Activated naive CD4-positive, alpha-beta T cell treated with anti-CD3 and anti-CD28 coated beads for 36 hours (primary cell): ENCODE measurements around the gene MICAL2. TPM values are rescaled to one million over a fixed set of nuclear protein-coding genes. Genes with fewer than 3 reads are reported as not detected.
A peak's percentile ranks its signal among the peaks of the same experiment; 100 is the strongest.

Experiments
- CTCF ChIA-PET: fragments of 350-600 bp; sonication (Branson Sonifier 250); formaldehyde crosslinking; loops from one replicate; lab custom pipeline; 2021; ENCODE audit warnings: antibody characterized with exemption; lab: Charles Lee
- DNase-seq: peaks from one replicate; pipeline ENCODE4 v3.0.0-alpha.2; 2020
- H3K27ac Mint-ChIP-seq: one replicate; pipeline ENCODE4 v1.8.0; 2021; ENCODE audit warnings: mild to moderate bottlenecking, mixed read lengths
- H3K27me3 Mint-ChIP-seq: one replicate; pipeline ENCODE4 v1.8.0; 2021; ENCODE audit warnings: low read depth, mixed read lengths
- H3K36me3 Mint-ChIP-seq: one replicate; pipeline ENCODE4 v1.8.0; 2021; ENCODE audit warnings: low read depth, mixed read lengths
- H3K4me1 Mint-ChIP-seq: one replicate; pipeline ENCODE4 v1.8.0; 2021; ENCODE audit warnings: low read depth, mixed read lengths
- H3K4me3 Mint-ChIP-seq: one replicate; pipeline ENCODE4 v1.8.0; 2021; ENCODE audit warnings: mild to moderate bottlenecking, moderate library complexity, mixed read lengths
- H3K9me3 Mint-ChIP-seq: one replicate; pipeline ENCODE4 v1.8.0; 2021; ENCODE audit warnings: mixed read lengths
- intact Hi-C: fragments of 100-400 bp; cut with micrococcal nuclease; formaldehyde crosslinking; loops from one replicate; pipeline ENCODE4 v1.15.1; 2023
- total RNA-seq, 2 experiments: library from RNA; stranded (reverse); gene quantifications; one replicate each; pipeline ENCODE4 v1.2.3, GENCODE V29; 2021

MICAL2 gene
- total RNA-seq, 2 experiments from 2014 or later = 48.7 to 54.6 TPM

DNA sequence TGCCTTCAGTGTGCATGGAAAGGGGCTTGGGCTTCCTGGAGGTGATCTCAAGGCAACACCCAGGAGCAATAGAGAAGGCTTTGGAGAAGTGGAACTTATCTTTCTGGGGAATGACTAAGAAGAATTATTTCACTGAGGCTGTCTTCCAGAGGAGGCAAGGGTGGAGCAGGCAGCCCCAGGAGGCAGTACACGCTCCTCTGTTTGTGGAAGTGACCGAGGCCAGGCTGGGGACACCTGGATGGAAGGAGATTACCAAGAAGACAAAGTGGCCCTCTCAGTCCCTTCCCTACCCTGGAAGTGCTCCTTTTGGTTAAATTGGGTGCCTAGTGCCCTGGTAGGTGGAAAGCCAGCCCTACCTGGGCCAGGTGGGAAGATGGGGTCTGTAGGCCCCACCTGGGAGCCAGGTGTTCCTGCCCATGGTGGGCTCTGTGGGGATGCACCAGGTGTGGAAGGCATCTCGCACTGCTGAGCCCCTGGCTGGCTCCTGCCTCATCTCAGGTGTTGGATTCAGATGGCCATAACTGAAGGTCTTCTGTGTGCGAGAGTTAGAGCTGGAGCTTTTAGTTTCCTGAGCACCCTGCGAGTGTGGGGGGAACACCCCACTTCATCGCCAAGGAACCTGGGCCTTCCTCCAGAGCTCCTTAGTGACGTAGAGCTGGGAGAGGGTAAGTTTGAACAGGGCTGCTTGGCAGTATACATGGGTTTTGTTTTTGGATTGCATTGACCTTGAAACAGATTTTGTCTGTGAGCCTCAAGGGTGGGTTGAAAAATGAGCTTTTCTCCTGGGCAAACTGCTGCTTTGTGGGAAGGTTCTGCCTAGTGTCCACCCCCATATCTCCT, 46.1 kb downstream of the MICAL2 start:
- CTCF ChIA-PET = interaction anchor here (0.7 kb wide), 1 partner anchor 109 kb away, joined by 3 read pairs; no protein-coding TSS in a partner anchor
- DNase-seq = no peak
- intact Hi-C loops = loop anchor here (1.0 to 5.0 kb wide), 8 partner anchors 7 to 314 kb away; partner anchors contain the start of genes MICAL2 and USP47

DNA sequence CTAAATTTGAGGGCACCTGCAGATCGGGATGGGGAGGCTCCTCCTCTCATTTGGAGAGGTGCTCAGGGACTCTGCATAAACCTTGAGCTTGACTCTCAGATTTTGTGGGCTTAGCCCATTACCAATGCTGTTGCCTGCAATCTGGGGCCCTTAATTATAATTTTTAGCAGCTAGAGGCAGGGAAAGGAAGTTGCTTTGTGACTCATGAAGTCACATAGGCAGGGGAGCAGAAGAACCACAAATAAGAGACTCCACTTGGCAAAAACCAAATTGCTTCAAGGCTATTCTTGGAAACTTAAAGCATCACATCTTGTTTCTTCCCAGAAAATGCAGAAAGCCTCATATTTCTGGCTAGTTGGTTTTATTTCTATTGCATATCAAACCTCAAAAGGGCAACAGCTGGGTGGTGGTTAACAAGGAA, 46.9 kb downstream of the MICAL2 start:
- Mint-ChIP-seq H3K36me3 (peaks cover 3% of the 10 kb centered on the region), H3K4me1 (peaks cover 38% of the 10 kb centered on the region), H3K4me3 (no peak overlapping the region), H3K9me3 (no peaks in the 10 kb centered on the region), H3K27me3 (no peaks in the 10 kb centered on the region), H3K27ac (peak overlapping the region; percentile 79)
- intact Hi-C loops = loop anchor here (1.0 to 5.0 kb wide), 8 partner anchors 8 to 315 kb away; partner anchors contain the start of genes MICAL2 and USP47
- CTCF ChIA-PET = interaction anchor here (0.7 to 1.1 kb wide), 2 partner anchors 37 to 110 kb away, joined by 3 read pairs; no protein-coding TSS in a partner anchor
- peak; percentile 43 for DNase-seq

More for the DNA sequence above, 46.1 kb downstream of the MICAL2 start:
- Mint-ChIP-seq H3K27me3 (no peaks in the 10 kb centered on the region), H3K36me3 (peaks cover 3% of the 10 kb centered on the region), H3K27ac (peak overlapping the region; percentile 79), H3K9me3 (no peaks in the 10 kb centered on the region), H3K4me1 (peaks cover 42% of the 10 kb centered on the region), H3K4me3 (no peak overlapping the region)

DNA sequence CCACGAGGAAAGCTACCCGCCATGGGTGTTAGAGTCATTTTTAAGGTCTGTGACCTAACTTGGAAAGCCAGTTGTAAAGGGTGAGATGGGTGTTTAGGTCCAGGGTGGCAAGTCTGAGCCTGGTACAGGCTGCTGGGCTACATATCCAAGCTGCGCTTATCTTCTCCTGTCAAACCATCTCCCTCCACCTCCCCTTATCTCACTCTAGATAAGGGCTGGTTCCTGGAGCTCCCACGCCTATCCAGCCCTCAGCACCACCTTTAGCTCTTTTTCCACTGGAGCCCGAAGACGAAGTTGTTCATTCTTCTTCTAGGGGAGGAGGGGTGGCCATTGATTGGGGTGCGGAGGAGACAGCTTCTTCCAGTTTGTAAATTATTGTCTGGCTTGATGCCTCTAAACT, 48.5 kb downstream of the MICAL2 start:
- H3K36me3 Mint-ChIP-seq = no peaks in the 10 kb centered on the region
- H3K27ac Mint-ChIP-seq = no peak overlapping the region
- intact Hi-C loops = loop anchor here (5.0 kb wide), 2 partner anchors 123 to 317 kb away; partner anchors contain the start of gene USP47

DNA sequence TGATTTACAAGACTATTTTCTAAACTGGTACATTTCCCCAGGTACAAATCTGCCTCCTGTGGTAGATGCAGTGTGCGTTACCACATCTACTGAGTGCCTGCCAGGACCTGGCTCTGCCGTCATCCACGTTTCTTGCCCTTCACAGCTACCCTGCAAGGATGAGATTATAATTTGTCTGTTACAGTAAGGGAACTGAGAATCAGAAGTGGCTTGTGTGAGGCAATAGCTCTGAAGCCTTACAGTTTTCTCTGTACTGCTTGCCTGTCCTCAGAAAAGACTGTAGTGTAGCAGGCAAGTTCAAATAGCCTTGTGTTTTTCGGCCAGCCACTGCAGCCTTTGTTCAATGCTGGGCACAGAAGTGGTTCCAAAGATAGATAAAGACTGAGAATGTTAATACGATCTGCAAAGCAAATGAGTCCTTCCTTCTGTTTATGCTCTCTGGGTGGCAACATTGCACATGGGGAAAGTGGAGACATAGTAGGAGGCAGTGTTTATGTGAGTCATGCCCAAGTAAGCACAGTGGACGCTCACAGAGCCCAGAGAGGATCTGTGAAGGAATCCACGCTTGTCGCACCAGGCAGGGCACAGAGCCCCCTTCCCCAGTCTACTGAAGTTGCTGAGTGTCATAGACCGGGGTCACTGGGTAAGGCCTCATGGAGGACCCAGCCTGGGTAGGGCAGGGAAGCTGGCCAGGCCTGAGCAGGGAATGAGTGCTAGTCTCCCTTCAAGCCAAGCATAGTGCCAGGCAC, 49.1 kb downstream of the MICAL2 start:
- H3K9me3 Mint-ChIP-seq = no peaks in the 10 kb centered on the region
- CTCF ChIA-PET = interaction anchor here (0.6 to 1.4 kb wide), 3 partner anchors 13 to 76 kb away, joined by 3 to 4 read pairs (median 4); no protein-coding TSS in a partner anchor
- peaks cover 42% of the 10 kb centered on the region for H3K4me1 Mint-ChIP-seq
- intact Hi-C loops = loop anchor here (5.0 kb wide), 2 partner anchors 123 to 317 kb away; partner anchors contain the start of gene USP47
- H3K27ac Mint-ChIP-seq = no peak overlapping the region
- H3K27me3 Mint-ChIP-seq = no peaks in the 10 kb centered on the region
- no peak for DNase-seq
- H3K4me3 Mint-ChIP-seq = no peak overlapping the region
- H3K36me3 Mint-ChIP-seq = peaks cover 1% of the 10 kb centered on the region

More for the DNA sequence above, 48.5 kb downstream of the MICAL2 start:
- CTCF ChIA-PET = interaction anchor here (1.3 kb wide), 1 partner anchor 14 kb away, joined by 4 read pairs; no protein-coding TSS in a partner anchor
- no peak overlapping the region for H3K4me3 Mint-ChIP-seq
- no peaks in the 10 kb centered on the region for H3K9me3 Mint-ChIP-seq
- peaks cover 36% of the 10 kb centered on the region for H3K4me1 Mint-ChIP-seq
- no peak for DNase-seq
- no peaks in the 10 kb centered on the region for H3K27me3 Mint-ChIP-seq

DNA sequence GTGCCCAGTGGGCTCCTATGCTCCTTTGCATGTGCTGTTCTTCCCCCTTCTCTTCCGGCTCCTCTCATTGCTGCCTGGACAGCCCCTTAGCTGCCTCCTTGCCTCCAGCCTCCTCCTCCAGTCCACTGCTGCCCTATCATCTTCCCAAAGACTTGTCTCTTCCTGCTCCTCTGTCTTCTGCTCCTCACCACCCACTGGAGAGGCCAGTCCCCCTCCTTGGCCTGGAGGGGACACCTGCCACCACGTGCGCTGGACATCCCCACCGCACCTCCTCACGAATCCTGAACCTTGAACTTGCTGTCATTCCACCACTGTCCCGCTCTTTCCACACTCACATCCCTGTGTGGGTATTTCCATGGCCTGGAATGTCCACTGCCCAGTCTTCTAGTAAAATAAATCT, 49.8 kb downstream of the MICAL2 start:
- peaks cover 2% of the 10 kb centered on the region for H3K36me3 Mint-ChIP-seq
- H3K27ac Mint-ChIP-seq = no peak overlapping the region
- intact Hi-C loops = no loop called here
- no peaks in the 10 kb centered on the region for H3K27me3 Mint-ChIP-seq
- no peaks in the 10 kb centered on the region for H3K9me3 Mint-ChIP-seq
- no peak overlapping the region for H3K4me3 Mint-ChIP-seq
- CTCF ChIA-PET = interaction anchor here (0.6 to 1.4 kb wide), 2 partner anchors 12 to 75 kb away, joined by 3 to 4 read pairs; no protein-coding TSS in a partner anchor
- no peak for DNase-seq
- peaks cover 42% of the 10 kb centered on the region for H3K4me1 Mint-ChIP-seq

DNA sequence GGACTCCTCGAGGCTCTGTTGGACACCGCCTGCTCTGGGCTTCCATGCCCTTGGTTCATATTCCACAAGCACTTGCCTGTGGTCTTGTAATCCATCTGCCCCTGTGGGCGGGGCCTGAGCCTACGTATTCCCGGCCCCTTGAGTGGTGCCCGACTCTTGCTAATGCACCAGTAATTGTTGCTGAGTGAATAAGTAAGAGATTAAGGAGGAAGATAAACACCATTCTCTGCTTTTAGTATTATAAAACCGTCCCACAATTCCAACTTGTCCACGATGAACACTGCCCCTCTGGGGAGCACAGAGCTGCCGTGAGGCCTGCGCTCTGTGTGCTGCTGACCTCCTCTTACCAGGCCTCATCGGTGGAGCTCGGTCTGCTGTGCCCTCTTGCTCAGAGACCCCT, 50.3 kb downstream of the MICAL2 start:
- Mint-ChIP-seq H3K36me3 (peaks cover 2% of the 10 kb centered on the region), H3K4me1 (peaks cover 42% of the 10 kb centered on the region)

DNA sequence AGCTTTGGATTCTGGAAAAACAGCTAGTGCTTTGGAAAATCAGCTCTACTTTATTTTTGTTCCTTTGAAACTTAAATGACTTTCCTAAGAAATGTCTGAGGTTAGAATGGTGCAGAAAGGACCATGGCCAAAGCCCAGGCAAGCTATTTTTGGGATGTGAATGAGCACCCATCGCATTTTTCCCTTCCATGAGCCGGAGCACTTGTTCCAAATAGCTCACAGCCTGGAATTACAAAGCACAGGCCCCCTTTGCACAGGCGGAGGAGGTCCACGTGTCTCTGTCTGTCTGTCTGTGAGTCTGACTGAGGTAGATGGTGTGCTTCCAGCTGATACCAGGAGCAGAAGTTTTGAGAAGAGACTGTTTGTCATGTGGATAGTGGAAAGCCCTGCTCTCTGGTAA, 50.7 kb downstream of the MICAL2 start:
- H3K4me3 Mint-ChIP-seq = no peak overlapping the region
- H3K27me3 Mint-ChIP-seq = no peaks in the 10 kb centered on the region
- CTCF ChIA-PET = no interaction called here
- H3K9me3 Mint-ChIP-seq = no peaks in the 10 kb centered on the region
- H3K4me1 Mint-ChIP-seq = peaks cover 38% of the 10 kb centered on the region
- peaks cover 2% of the 10 kb centered on the region for H3K36me3 Mint-ChIP-seq
- intact Hi-C loops = no loop called here
- DNase-seq = no peak
- H3K27ac Mint-ChIP-seq = no peak overlapping the region

More for the DNA sequence above, 50.3 kb downstream of the MICAL2 start:
- Mint-ChIP-seq H3K27me3 (no peaks in the 10 kb centered on the region), H3K27ac (no peak overlapping the region), H3K9me3 (no peaks in the 10 kb centered on the region), H3K4me3 (no peak overlapping the region)
- CTCF ChIA-PET = interaction anchor here (1.4 kb wide), 1 partner anchor 75 kb away, joined by 4 read pairs; no protein-coding TSS in a partner anchor
- DNase-seq = no peak
- intact Hi-C loops = no loop called here

DNA sequence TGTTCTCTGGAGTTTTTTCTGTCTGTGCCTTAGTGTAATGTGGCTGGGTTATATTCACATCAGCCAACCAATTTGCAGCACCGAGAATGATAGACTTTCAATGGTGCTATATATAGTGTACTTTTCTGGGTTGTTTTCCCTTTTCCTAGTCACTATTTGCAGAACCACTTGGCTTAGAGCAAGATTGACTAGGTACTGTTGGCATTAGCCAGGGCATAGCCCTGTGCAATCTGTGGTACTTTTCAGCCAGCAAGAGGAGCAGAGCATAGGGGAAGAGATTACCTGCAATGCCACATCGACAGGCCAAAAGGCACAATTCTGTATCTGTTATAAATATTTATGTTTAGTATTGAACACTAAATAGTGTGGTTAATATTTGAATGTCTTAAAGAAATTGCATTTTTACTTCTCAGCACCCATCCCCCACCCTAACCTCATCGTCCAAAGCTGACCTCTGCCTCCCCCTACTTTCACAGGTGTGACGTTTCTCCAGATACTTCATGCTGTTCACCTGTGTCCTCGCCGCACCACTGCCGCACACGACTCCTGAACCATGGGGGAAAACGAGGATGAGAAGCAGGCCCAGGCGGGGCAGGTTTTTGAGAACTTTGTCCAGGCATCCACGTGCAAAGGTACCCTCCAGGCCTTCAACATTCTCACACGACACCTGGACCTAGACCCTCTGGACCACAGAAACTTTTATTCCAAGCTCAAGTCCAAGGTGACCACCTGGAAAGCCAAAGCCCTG, 51.4 kb downstream of the MICAL2 start:
- Mint-ChIP-seq H3K9me3 (no peaks in the 10 kb centered on the region), H3K4me3 (no peak overlapping the region), H3K4me1 (peaks cover 36% of the 10 kb centered on the region), H3K27me3 (no peaks in the 10 kb centered on the region), H3K27ac (no peak overlapping the region), H3K36me3 (peaks cover 2% of the 10 kb centered on the region)
- intact Hi-C loops = no loop called here
- no peak for DNase-seq
- CTCF ChIA-PET = interaction anchor here (1.5 kb wide), 1 partner anchor 11 kb away, joined by 3 read pairs; no protein-coding TSS in a partner anchor

DNA sequence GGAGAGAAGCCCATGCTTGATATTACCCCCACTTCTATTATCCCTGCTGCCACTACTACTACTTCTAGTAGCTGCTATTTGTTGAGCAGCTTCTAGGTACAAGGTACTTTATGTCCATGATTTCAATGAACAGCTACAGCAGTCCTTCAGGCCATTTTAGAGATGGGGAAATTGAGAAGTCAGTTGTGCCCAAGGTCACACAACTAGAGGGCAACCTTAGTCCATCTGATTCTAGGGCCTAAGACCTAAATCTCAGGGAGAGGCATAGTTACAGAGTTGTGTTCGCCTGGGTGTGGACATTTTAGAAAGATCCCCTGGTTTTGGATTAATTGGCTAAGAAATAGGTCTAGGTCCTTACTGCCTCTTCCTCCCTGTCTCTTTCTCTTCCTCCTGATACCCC, 52.3 kb downstream of the MICAL2 start:
- CTCF ChIA-PET = interaction anchor here (1.3 to 1.5 kb wide), 3 partner anchors 10 to 116 kb away, joined by 3 to 5 read pairs (median 4); no protein-coding TSS in a partner anchor
- Mint-ChIP-seq H3K27me3 (no peaks in the 10 kb centered on the region), H3K4me3 (no peak overlapping the region), H3K9me3 (no peaks in the 10 kb centered on the region), H3K4me1 (peaks cover 36% of the 10 kb centered on the region), H3K36me3 (peaks cover 2% of the 10 kb centered on the region), H3K27ac (no peak overlapping the region)
- intact Hi-C loops = no loop called here
- DNase-seq = no peak

DNA sequence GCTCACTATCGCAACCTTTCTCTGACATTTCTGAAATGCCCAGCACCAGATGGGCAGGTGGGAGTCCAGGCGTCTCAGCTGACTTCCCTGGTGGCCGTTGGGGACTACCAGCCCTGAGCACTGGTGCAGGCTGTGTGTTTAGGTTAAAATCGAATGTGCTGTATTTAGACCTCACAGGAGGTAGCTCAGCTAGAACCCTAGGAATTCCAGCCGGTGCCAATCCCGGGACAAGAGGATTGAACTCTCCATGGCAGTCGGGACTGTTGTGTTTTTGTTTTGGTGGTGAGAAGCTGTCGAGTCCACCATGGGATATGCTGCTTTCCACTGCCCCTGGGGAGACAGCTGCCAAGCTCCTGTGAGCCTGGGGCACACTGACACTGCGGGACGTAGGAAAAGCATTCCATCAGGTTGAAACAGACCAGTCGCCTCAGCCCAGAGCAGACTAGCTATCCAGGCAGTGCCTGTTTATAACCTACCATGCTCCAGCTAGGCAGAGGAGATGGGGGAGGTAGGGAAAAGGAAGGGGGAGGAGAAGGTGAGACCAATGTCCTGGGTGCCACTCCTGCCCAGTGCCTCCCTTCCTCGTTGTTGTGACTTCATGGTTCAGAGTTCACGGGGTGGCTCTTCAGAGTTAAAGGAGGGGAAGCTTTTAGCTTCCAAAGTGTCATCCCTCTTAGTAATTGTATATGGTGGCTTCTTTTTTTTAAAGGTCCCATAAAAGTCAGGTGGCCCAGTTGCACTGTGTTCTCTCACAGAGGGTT, 53.0 kb downstream of the MICAL2 start:
- Mint-ChIP-seq H3K4me1 (peaks cover 29% of the 10 kb centered on the region), H3K36me3 (peaks cover 2% of the 10 kb centered on the region), H3K4me3 (no peak overlapping the region), H3K27me3 (no peaks in the 10 kb centered on the region), H3K27ac (no peak overlapping the region), H3K9me3 (no peaks in the 10 kb centered on the region)
- DNase-seq = no peak
- intact Hi-C loops = no loop called here
- CTCF ChIA-PET = interaction anchor here (0.7 to 4.2 kb wide), 5 partner anchors 10 to 116 kb away, joined by 3 to 20 read pairs (median 4); no protein-coding TSS in a partner anchor
